Large intestine (tissue), 3 donors: ENCODE measurements around the gene ATG9B. TPM values are rescaled to one million over a fixed set of nuclear protein-coding genes. Genes with fewer than 3 reads are reported as not detected.

Experiments used
- DNase-seq, 2 donors: peaks; one replicate each; pipeline versions ENCODE4 v3.0.0 to v3.0.0-alpha.2; 2013
- H3K27ac ChIP-seq: one replicate; pipeline ENCODE4 v1.5.1; 2013; ENCODE audit warnings: low read length
- H3K27me3 ChIP-seq: 2 replicates; pipeline ENCODE4 v1.6.1; 2013; ENCODE audit warnings: low read length; ENCODE audit not compliant: control insufficient read depth, insufficient read depth
- H3K36me3 ChIP-seq: 2 replicates; pipeline ENCODE4 v1.6.1; 2013; ENCODE audit warnings: low read length; ENCODE audit not compliant: control insufficient read depth, insufficient read depth
- H3K4me1 ChIP-seq: one replicate; pipeline ENCODE4 v1.6.1; 2013; ENCODE audit warnings: low read length; ENCODE audit not compliant: control insufficient read depth, insufficient read depth
- H3K4me3 ChIP-seq: one replicate; pipeline ENCODE4 v1.5.1; 2013; ENCODE audit warnings: low read length
- H3K9me3 ChIP-seq: one replicate; pipeline ENCODE4 v1.6.1; 2013; ENCODE audit warnings: mild to moderate bottlenecking, low read depth, low read length, moderate library complexity; ENCODE audit not compliant: control insufficient read depth
- whole genome bisulfite sequencing: methylation state at CpG from one replicate; pipeline ENCODE4 v1.1.5; 2013; ENCODE audit warnings: low lambda C conversion rate; ENCODE audit not compliant: insufficient coverage; 5-methylcytosine and 5-hydroxymethylcytosine counted together
- polyA plus RNA-seq: library from polyadenylated mRNA; unstranded; fragments of 120-200 nt; gene quantifications from one replicate; pipeline ENCODE4 v1.2.1, GENCODE V29; 2013

Gene ATG9B
- polyA plus RNA-seq, 1 donor = 1.8 TPM

GRCh38 chr7:150990416-150991186 is 33.7 kb downstream of the ATG9B start, which contains the start of gene NOS3:
Gene NOS3, plus strand, starts transcription at chr7:150991017. Its CDS starts 2,787 bp downstream, at chr7:150993804.
- Histone ChIP-seq H3K9me3 (peaks cover 10% of the 10 kb centered on the region), H3K36me3 (no peaks in the 10 kb centered on the region), H3K27ac (no peak within 1 kb of the TSS), H3K4me3 (no peak within 1 kb of the TSS), H3K4me1 (peaks cover 17% of the 10 kb centered on the region), H3K27me3 (no peaks in the 10 kb centered on the region)
- WGBS = 90% methylated on average over 2 of the region's 12 CpGs
- no peak for DNase-seq

GRCh38 chr7:150989456-150989855 is 34.8 kb downstream of the ATG9B start:
- no peak for DNase-seq
- H3K9me3 ChIP-seq = peaks cover 10% of the 10 kb centered on the region
- peak overlapping the region; percentile 24 for H3K27ac ChIP-seq
- WGBS = 75% methylated on average over 2 of the region's 7 CpGs
- H3K4me3 ChIP-seq = no peak overlapping the region
- no peaks in the 10 kb centered on the region for H3K36me3 ChIP-seq
- peaks cover 12% of the 10 kb centered on the region for H3K4me1 ChIP-seq
- H3K27me3 ChIP-seq = no peaks in the 10 kb centered on the region

- no peaks in the 10 kb centered on the region for H3K36me3 ChIP-seq
- H3K9me3 ChIP-seq = peaks cover 10% of the 10 kb centered on the region
- peak; percentile 58 to 72 for DNase-seq
- no CpG with 5 or more reads among the region's 31 CpGs for WGBS
- H3K27ac ChIP-seq = peak overlapping the region; percentile 24
- H3K4me3 ChIP-seq = no peak overlapping the region
- H3K4me1 ChIP-seq = peaks cover 8% of the 10 kb centered on the region
- H3K27me3 ChIP-seq = no peaks in the 10 kb centered on the region
These were observed 35.8 kb downstream of the ATG9B start for GRCh38 chr7:150988230-150989226.

GRCh38 chr7:150986556-150986955 is 37.7 kb downstream of the ATG9B start:
- H3K27ac ChIP-seq = no peak overlapping the region
- H3K36me3 ChIP-seq = no peaks in the 10 kb centered on the region
- no peak for DNase-seq
- peaks cover 8% of the 10 kb centered on the region for H3K4me1 ChIP-seq
- peaks cover 10% of the 10 kb centered on the region for H3K9me3 ChIP-seq
- no CpG with 5 or more reads among the region's 5 CpGs for WGBS
- H3K27me3 ChIP-seq = peaks cover under 1% of the 10 kb centered on the region
- H3K4me3 ChIP-seq = no peak overlapping the region

GRCh38 chr7:150986099-150986512 is 38.2 kb downstream of the ATG9B start:
- H3K36me3 ChIP-seq = no peaks in the 10 kb centered on the region
- H3K4me3 ChIP-seq = no peak overlapping the region
- WGBS = no CpG with 5 or more reads among the region's 16 CpGs
- no peak overlapping the region for H3K27ac ChIP-seq
- peaks cover 10% of the 10 kb centered on the region for H3K9me3 ChIP-seq
- peaks cover 8% of the 10 kb centered on the region for H3K4me1 ChIP-seq
- DNase-seq = no peak
- H3K27me3 ChIP-seq = peaks cover 4% of the 10 kb centered on the region

- H3K4me1 ChIP-seq = peaks cover 22% of the 10 kb centered on the region
- H3K9me3 ChIP-seq = no peaks in the 10 kb centered on the region
- peaks cover 25% of the 10 kb centered on the region for H3K27me3 ChIP-seq
- WGBS = no CpG with 5 or more reads among the region's 2 CpGs
- no peaks in the 10 kb centered on the region for H3K36me3 ChIP-seq
- DNase-seq = no peak
- H3K4me3 ChIP-seq = no peak overlapping the region
- H3K27ac ChIP-seq = no peak overlapping the region
These were observed 40.4 kb downstream of the ATG9B start for GRCh38 chr7:150983893-150984368.

- peaks cover 33% of the 10 kb centered on the region for H3K27me3 ChIP-seq
- H3K36me3 ChIP-seq = no peaks in the 10 kb centered on the region
- 100% methylated on average over 1 of the region's 3 CpGs for WGBS
- H3K27ac ChIP-seq = no peak overlapping the region
- no peaks in the 10 kb centered on the region for H3K9me3 ChIP-seq
- no peak overlapping the region for H3K4me3 ChIP-seq
- no peak for DNase-seq
- peaks cover 19% of the 10 kb centered on the region for H3K4me1 ChIP-seq
These were observed 41.9 kb downstream of the ATG9B start for GRCh38 chr7:150982351-150982750.

GRCh38 chr7:150981644-150982043 is 42.6 kb downstream of the ATG9B start:
- WGBS = no CpG with 5 or more reads among the region's 6 CpGs
- H3K36me3 ChIP-seq = no peaks in the 10 kb centered on the region
- peaks cover 26% of the 10 kb centered on the region for H3K4me1 ChIP-seq
- no peak overlapping the region for H3K4me3 ChIP-seq
- H3K27me3 ChIP-seq = peaks cover 40% of the 10 kb centered on the region
- H3K27ac ChIP-seq = no peak overlapping the region
- DNase-seq = no peak
- H3K9me3 ChIP-seq = no peaks in the 10 kb centered on the region

GRCh38 chr7:150980663-150981062 is 43.6 kb downstream of the ATG9B start:
- WGBS = no CpG with 5 or more reads among the region's 2 CpGs
- H3K27ac ChIP-seq = no peak overlapping the region

GRCh38 chr7:150979713-150980390 is 44.4 kb downstream of the ATG9B start:
- DNase-seq = no peak
- Histone ChIP-seq H3K27ac (peak overlapping the region; percentile 74), H3K4me3 (no peak overlapping the region)

More at GRCh38 chr7:150980663-150981062, 43.6 kb downstream of the ATG9B start:
- Histone ChIP-seq H3K9me3 (no peaks in the 10 kb centered on the region), H3K4me3 (no peak overlapping the region), H3K27me3 (peaks cover 44% of the 10 kb centered on the region), H3K36me3 (no peaks in the 10 kb centered on the region), H3K4me1 (peaks cover 35% of the 10 kb centered on the region)
- no peak for DNase-seq

More at GRCh38 chr7:150979713-150980390, 44.4 kb downstream of the ATG9B start:
- H3K36me3 ChIP-seq = no peaks in the 10 kb centered on the region
- no peaks in the 10 kb centered on the region for H3K9me3 ChIP-seq
- H3K4me1 ChIP-seq = peaks cover 42% of the 10 kb centered on the region
- WGBS = 20% methylated on average over 1 of the region's 7 CpGs
- peaks cover 44% of the 10 kb centered on the region for H3K27me3 ChIP-seq
